Glutamatergic neuron (in vitro differentiated cells): ENCODE measurements around the gene METRN. TPM values are rescaled to one million over a fixed set of nuclear protein-coding genes. Genes with fewer than 3 reads are reported as not detected.

Source experiments
- DNase-seq: peaks from one replicate; pipeline ENCODE4 v3.0.0; 2022
- H3K27ac Mint-ChIP-seq: one replicate; pipeline ENCODE4 v1.8.0; 2020; ENCODE audit warnings: mild to moderate bottlenecking, mixed read lengths, inconsistent platforms; ENCODE audit not compliant: unreplicated experiment
- H3K27me3 Mint-ChIP-seq: one replicate; pipeline ENCODE4 v1.8.0; 2020; ENCODE audit warnings: mild to moderate bottlenecking, moderate library complexity, mixed read lengths, inconsistent platforms; ENCODE audit not compliant: unreplicated experiment
- H3K36me3 Mint-ChIP-seq: one replicate; pipeline ENCODE4 v1.8.0; 2020; ENCODE audit warnings: mild to moderate bottlenecking, mixed read lengths, inconsistent platforms; ENCODE audit not compliant: unreplicated experiment
- H3K4me1 Mint-ChIP-seq: one replicate; pipeline ENCODE4 v1.8.0; 2020; ENCODE audit warnings: mild to moderate bottlenecking, low read depth, mixed read lengths, inconsistent platforms; ENCODE audit not compliant: unreplicated experiment
- H3K4me3 Mint-ChIP-seq: one replicate; pipeline ENCODE4 v1.8.0; 2020; ENCODE audit warnings: mild to moderate bottlenecking, mixed read lengths, inconsistent platforms; ENCODE audit not compliant: unreplicated experiment
- H3K9me3 Mint-ChIP-seq: one replicate; pipeline ENCODE4 v1.8.0; 2020; ENCODE audit warnings: mild to moderate bottlenecking, moderate library complexity, mixed read lengths, inconsistent platforms; ENCODE audit not compliant: unreplicated experiment
- total RNA-seq: library from RNA; stranded (reverse); fragmentation: NEBNext Ultra II Directional; extraction: Animal tissue kit (Norgen Biotek cat#: 25700); gene quantifications from one replicate; pipeline ENCODE4 v1.2.1, GENCODE V29; 2021; ENCODE audit not compliant: unreplicated experiment
- TF ChIP-seq, protein P1 (sequence below): fragments of 200-600 bp; sonication (generic); IDR thresholded peaks from one replicate; pipeline ENCODE4 v1.5.0; 2021; ENCODE audit not compliant: partially characterized antibody, unreplicated experiment

The METRN gene
- total RNA-seq, 1 donor from 2014 or later = 134 TPM

DNA sequence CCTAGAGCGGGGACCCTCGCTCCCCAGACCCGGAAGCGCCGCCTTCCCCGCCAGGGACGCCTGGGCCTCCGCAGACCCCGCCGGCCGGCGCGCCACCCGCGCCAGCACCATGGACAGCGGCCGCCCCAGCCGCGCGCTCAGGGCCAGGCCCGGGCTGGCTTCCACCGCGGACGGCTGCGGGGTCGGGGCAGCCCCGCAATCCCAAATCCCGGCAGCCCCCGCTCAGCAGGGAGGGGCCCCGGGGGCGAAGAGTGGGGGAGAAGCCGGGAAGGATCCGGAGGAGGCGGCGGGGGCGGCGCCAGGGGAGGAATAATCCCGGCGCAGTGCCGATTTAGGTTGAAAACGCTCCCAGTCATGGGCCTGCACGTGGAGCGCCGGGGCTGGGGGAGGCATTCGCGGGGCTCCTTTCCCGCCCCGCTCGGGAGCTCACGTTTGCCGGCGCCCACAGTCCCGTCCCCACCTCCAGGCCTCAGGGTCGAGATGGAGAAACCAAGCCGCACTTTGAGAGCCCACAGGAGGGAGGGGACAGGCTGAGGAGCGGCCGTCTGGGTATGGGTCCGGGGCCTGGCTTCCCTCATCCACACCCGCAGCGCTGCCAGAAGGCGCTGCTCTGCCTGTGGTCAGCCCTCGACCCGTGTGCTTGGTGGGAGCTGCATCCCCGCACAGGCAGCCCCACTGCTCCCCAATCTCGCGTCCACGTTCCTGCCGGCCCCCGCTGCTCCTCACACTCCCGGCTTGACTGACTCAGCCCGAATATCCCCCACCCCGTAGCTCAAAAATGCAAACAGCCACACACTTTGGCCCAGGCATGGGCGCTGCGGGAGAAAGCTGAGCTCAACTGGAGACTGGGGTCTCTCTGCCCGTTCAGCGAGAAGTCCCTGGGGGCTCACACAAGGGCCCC, 14.0 kb upstream of the METRN start:
- no peak for DNase-seq

DNA sequence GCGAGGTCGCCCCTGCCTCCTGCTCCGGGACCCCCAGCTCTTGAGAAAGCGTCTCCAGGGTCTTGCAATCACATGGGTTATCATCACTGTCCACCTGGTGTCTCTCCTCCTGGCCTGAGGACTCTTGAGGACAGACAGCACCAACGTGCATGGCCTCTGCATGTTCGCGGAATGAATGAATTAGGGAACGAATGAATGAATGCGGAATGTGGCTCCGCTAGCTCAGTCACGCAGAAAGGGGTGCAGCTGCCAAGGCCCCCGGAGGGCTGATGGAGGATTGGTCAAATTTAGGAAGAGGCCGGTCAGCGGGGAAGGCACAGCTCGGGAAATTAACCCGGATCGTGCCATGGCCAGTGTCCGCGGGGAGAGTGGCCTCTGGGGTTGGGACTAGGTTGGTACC, 12.6 kb upstream of the METRN start:
- Mint-ChIP-seq H3K4me3 (peak overlapping the region; percentile 81), H3K4me1 (peaks cover 11% of the 10 kb centered on the region), H3K36me3 (no peaks in the 10 kb centered on the region), H3K27me3 (peaks cover 12% of the 10 kb centered on the region), H3K27ac (no peak overlapping the region), H3K9me3 (peaks cover 8% of the 10 kb centered on the region)
- TF ChIP-seq, protein P1, sequence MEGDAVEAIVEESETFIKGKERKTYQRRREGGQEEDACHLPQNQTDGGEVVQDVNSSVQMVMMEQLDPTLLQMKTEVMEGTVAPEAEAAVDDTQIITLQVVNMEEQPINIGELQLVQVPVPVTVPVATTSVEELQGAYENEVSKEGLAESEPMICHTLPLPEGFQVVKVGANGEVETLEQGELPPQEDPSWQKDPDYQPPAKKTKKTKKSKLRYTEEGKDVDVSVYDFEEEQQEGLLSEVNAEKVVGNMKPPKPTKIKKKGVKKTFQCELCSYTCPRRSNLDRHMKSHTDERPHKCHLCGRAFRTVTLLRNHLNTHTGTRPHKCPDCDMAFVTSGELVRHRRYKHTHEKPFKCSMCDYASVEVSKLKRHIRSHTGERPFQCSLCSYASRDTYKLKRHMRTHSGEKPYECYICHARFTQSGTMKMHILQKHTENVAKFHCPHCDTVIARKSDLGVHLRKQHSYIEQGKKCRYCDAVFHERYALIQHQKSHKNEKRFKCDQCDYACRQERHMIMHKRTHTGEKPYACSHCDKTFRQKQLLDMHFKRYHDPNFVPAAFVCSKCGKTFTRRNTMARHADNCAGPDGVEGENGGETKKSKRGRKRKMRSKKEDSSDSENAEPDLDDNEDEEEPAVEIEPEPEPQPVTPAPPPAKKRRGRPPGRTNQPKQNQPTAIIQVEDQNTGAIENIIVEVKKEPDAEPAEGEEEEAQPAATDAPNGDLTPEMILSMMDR = no peak
- no peak for DNase-seq

More for the DNA sequence above, 14.0 kb upstream of the METRN start:
- H3K4me3 Mint-ChIP-seq = peak overlapping the region; percentile 71
- peaks cover 11% of the 10 kb centered on the region for H3K4me1 Mint-ChIP-seq
- no peaks in the 10 kb centered on the region for H3K36me3 Mint-ChIP-seq
- H3K27ac Mint-ChIP-seq = no peak overlapping the region
- TF ChIP-seq, protein P1 = no peak
- H3K9me3 Mint-ChIP-seq = peaks cover 4% of the 10 kb centered on the region
- H3K27me3 Mint-ChIP-seq = peaks cover 18% of the 10 kb centered on the region

GRCh38 chr16:703406-703805, 11.5 kb upstream of the METRN start:
- no peak overlapping the region for H3K27ac Mint-ChIP-seq

DNA sequence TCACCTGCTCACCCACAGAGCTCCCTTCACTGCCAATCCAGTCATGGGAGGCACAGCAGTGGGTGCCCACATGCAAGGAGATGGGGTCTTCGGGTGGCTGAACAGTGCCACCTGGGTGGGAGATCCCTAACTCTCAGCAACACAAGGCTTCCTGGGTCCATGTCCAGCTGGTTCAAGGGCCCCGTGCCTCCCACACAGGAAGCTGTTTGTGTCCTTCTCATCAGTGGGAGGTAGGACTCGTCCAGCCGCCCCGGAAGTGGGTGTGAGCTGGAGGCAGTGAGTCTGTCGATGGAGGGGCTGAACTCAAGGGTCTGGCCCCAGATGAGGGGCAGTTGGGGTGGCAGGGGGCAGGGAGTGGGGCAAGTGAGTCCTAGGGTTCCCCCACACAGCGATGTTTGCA, 10.9 kb upstream of the METRN start:
- no peak for DNase-seq
- Mint-ChIP-seq H3K4me3 (peak overlapping the region; percentile 87), H3K9me3 (peaks cover 14% of the 10 kb centered on the region), H3K4me1 (peaks cover 18% of the 10 kb centered on the region), H3K27me3 (peaks cover 18% of the 10 kb centered on the region), H3K36me3 (no peaks in the 10 kb centered on the region), H3K27ac (no peak overlapping the region)
- TF ChIP-seq, protein P1 = no peak

More at GRCh38 chr16:703406-703805, 11.5 kb upstream of the METRN start:
- peaks cover 13% of the 10 kb centered on the region for H3K4me1 Mint-ChIP-seq
- TF ChIP-seq, protein P1 = no peak
- peaks cover 14% of the 10 kb centered on the region for H3K9me3 Mint-ChIP-seq
- H3K27me3 Mint-ChIP-seq = peaks cover 15% of the 10 kb centered on the region
- no peaks in the 10 kb centered on the region for H3K36me3 Mint-ChIP-seq
- H3K4me3 Mint-ChIP-seq = peak overlapping the region; percentile 76
- DNase-seq = no peak
